GM19023 (cell line): ENCODE data around the gene SCRN2.

Experiments used
- ATAC-seq: cut with Tn5 transposase; IDR thresholded peaks from one replicate; pipeline ENCODE4 v1.9.1; 2021; ENCODE audit warnings: mild to moderate bottlenecking, moderate library complexity; ENCODE audit not compliant: unreplicated experiment

Gene SCRN2

DNA sequence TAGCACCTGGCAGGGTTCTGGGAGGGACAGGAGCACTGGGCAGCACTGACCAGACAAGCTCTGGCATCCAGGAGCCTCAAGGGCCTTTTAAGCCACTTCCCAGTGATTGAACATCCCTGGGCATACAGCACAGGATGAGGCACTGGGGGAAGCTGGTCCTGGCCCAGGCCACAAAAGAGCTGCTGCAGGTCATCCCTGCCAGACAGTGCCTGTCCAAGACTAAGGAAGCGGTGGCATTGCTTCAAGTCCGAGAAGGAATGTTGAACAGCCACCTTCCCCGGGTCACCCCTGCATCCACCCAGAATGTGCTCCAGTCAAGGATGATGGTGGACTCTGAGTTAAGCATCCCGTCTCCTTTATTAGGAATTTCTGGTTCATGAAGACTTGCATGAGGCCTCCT, 18.3 kb downstream of the SCRN2 start:
- ATAC-seq = no peak

DNA sequence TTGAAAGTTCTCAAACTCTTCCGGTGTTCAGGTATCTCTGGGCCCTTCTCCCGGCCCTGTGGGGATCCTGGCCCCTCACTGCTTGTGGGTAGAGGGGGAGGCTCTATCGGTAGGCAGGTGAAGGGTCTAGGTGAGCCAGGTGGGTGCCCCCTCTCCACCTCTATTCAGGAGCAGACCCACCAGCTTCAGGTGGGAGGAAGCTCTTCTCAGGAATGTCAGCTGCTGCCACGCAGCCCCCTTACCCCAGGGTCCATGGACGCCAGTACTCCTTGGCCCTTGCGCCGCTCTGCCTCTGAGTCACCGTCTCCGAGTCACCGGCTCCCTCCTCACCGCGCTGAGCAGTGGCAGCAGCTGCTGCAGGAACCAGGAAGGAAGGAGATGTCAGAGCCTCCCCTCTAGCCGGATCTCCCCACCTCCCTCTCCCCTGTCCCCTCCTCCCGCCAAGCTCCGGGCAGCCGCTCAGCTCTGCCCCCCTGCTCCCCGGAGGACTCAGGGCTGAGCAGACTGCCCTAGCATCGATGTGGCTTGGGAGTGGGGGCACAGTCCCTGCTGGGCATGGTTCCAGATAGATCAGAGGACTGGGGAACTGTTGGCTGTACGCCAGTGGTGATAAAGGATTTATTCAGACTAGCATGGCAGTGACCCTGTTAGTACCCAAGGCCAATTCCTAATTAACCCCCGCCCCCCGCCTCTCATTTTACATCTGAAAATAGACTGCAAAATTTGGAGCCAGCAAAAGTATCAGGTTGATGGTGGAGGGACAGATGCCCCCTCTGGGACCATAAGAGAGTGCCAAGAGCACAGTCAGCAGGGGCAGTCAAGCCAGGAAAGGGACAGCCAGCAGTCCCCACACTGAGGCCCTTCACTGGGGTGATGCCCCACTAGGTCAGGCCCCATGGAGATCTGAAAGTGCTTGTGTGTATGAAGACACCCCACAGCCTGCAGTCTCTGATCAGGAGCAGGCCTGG, 19.4 kb downstream of the SCRN2 start, which contains the start of gene OSBPL7:
TSS of gene OSBPL7 (minus strand) at position 371 of the 968 bp plus-strand sequence. CDS start 1,516 bp downstream, outside the sequence.
- peak; percentile 83 for ATAC-seq

GRCh38 chr17:47821031-47821423, 20.0 kb downstream of the SCRN2 start:
- no peak for ATAC-seq

GRCh38 chr17:47820033-47820789, 20.9 kb downstream of the SCRN2 start:
- ATAC-seq = no peak

GRCh38 chr17:47819475-47819874, 21.6 kb downstream of the SCRN2 start:
- no peak for ATAC-seq

GRCh38 chr17:47818002-47818695, 22.9 kb downstream of the SCRN2 start:
- ATAC-seq = no peak

DNA sequence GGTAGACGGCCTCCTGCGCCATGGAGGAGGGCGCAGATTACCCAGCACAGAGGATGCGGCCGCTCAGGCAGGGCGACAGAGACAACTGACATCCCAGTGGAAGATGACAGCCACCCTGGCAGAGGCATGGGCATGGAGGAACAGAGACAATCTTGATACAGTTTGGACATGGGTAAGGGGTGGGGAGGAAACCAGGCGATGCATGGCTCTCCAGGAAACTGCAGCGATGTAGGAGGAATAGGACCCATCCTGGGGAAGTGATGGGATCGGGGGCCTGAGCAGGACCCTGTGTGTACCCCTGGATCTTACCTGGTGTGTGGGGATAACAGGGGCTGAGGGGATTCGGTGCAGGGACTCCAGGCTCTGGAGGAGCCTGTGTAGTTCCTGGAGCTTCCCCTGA, 24.1 kb downstream of the SCRN2 start:
- no peak for ATAC-seq

DNA sequence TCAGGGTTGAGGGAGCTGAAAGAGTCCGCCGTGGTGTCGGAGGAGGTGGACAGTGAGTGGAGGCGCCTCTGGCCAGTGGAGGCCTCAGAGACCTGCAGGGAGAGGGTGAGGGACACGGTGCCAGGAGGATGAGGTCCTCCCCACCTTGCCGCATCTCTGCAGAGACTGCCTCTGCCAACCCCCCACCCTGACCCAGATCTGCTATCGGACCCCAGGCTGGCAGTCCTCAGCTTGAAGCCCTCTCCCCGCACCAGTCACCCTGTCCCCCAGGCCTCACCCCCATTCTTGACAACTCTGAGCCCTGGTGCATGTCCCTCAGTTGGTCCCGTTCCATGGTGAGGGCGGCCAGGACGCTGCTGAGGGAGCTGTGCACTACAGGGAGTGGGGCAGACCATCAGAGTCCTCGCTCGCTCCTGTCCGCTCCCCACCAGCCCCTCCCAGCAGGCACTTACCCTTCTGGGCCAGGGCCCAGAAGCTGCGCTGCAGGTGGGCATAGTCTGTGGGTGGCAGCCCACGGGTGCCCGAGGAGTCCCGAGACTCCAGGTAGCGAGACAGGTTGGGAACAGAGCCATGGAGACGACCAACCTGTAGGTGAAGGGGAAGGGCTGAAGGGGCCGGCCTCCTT, 24.9 kb downstream of the SCRN2 start:
- no peak for ATAC-seq

DNA sequence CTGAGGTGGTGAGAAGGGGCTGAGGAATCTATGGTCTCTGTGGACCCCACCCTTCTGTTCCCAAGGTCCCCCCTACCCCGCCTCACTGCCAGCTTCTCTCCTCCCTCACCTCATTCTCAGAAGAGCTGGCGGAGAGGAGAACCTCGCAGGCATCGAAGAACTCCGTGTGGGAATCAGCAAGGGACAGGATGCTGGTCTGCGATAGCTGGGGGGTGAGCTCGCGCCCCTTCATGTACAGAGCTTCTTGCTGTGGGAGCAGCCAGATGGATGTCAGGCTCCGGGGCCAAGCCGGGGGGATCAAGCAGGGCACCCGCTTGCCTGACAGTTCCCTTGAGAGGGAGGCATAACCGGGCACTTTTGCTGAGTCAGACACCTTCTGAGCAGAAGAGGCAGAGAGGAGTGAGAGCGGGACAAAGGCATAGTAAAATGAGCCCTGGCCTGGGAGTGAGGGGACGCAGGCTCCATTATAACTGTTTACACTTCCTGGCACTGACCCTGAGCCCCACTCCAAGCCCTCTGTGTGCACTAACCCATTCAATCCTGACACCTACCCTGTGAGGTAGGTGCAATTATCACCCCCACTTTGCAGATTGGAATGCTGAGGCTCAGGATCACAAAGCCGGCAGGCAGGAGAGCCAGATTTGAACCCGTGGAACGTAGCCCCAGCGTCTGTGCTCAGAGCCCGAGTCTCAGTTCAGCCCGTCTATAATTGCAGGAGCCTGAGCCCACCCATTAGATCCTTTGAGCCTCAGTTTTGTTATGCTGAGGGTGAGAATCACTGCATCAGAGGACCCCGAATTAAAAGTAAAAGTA, 25.8 kb downstream of the SCRN2 start:
- ATAC-seq = no peak

DNA sequence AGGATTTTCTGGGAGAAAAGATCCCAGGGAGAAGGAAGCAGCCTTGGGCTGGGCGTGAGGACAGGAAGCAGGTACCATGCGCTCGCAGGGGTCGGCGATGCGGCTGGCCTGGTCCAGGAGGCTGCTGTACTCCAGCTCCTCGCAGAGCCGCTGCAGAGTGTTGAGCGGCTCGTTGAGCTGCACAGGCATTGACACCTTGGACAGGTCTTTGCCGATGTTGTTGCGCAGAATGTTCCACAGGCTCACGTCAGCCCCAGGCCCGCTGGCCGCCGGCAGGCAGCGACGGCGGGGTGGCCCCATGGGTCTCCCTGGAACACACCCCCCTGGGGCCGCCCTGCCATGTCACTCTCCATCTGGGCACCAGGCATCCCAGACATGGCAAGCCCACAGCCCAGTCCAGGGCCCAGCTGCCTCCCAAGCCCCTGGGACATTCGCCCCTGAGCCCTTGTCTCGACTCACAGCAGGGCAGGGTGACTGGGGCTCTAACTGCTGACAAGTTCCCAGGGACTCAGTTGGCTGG, 27.5 kb downstream of the SCRN2 start:
- ATAC-seq = no peak

DNA sequence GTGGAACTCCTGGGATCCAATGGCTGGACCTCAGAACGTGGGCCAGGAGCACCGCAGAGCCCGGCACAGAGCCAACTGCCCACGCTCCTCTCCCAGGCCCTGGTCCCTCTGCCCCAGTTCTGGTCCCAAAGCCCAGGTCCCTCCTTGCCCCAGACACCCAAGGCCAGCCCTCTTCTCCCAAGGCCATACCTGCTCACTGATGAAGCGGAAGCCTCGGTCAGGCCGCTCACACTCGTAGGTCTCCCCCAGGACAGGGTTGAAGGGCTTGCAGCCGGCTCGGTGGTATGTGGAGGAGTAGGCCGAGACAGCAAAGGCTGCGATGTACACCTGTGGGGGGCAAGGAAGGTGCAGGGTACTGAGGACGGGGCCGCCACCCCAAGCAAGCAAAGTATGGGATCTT, 28.0 kb downstream of the SCRN2 start:
- no peak for ATAC-seq

DNA sequence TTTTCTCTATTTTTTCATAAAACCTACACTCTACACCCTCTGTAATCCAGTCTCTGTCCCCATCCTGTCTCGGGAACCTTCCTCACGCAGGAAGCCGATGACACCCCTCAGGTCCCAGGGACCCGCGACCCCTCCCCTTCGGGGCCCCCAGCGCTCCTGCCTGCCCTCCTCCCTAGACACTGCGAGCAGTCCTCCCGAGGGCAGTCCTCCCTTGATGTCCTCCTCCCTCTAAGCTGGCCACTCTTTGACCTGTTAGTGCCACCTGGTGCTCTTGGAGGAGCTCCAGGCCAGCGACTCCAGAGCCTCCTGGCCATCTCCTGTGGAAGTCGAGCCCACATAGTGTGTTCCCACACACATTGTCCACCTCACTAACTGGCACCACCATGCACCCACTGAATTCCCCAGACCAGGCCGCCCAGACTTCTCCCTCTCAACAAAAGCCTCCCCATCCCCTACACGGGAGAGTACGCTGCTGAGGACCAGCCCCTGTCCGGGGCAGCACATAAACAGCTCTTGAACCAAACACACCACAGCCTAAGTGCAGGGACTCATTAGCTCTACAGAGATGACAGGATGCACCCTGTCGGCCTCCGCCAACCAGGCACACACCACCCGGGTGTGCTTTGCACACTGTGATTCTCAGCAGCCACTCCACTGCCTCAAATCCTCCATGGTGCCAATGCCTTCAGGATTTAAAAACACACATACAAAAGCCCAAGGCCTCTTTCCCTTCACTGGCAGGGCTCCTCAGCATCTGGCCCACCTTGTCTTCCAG, 28.7 kb downstream of the SCRN2 start:
- ATAC-seq = no peak

GRCh38 chr17:47811709-47812108, 29.4 kb downstream of the SCRN2 start:
- no peak for ATAC-seq

- ATAC-seq = no peak
These were observed 30.0 kb downstream of the SCRN2 start for GRCh38 chr17:47810901-47811635.

GRCh38 chr17:47810200-47810821, 30.8 kb downstream of the SCRN2 start:
- ATAC-seq = no peak

DNA sequence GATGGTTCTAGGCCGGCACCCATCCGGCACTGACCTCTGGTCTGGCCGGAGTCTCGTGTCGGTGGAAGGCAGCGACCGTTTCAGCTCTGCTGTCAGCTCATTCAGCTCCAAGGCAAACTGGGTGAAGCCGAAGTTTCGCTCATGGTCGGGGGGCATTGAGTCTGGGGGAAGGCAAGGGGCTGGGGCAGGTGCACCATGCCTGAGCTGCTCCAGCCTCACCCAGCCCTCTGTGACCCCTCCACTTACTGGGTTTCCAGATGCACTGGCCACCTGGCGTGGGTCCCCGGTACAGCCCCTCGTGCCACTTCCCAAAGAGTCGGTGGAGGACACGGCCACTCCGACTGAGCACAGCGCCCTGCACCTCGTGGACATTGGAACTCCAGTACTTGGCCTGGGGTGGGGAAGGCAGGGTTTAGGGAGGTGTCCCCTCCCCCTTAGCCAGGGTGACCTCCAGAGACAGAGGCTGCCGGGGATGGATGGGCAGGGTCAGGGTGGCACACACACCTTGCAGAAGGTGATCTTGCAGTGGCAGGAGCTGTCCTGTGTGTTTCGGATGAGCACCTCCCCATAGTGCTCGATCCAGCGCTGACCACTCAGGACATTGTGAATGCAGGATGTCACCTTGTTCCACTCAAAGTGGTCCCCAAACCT, 32.1 kb downstream of the SCRN2 start:
- ATAC-seq = no peak
